Stimulated activated CD8-positive, alpha-beta memory T cell treated with anti-CD3 and anti-CD28 coated beads, Interleukin-15, amount 100 ng/mL, for 4 hours (primary cell): ENCODE measurements around the gene KCNF1.

Source experiments
- DNase-seq, 2 donors: peaks; one replicate each; pipeline ENCODE4 v3.0.0-alpha.2; 2020; ENCODE audit warnings: low read depth in 2 of 2

KCNF1 gene

DNA sequence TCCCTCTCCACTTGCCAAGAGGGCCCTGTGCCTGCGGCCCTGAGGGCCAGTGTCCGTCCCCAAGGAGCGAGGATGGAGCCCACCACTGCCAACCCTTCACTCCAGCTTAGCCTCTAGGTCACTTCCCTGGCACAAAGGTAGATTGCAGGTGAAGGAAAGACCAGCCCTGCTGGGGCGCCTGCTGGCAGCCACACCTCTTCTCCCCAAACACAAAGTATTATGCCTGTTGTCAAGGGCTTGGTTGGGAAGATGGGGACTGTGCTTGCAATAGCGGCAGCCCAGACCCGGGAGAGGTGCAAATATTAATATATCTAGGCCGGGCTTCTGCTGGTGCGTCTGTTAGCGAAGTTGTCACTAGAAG is 7.7 kb downstream of the KCNF1 start:
- DNase-seq, result no peak

DNA sequence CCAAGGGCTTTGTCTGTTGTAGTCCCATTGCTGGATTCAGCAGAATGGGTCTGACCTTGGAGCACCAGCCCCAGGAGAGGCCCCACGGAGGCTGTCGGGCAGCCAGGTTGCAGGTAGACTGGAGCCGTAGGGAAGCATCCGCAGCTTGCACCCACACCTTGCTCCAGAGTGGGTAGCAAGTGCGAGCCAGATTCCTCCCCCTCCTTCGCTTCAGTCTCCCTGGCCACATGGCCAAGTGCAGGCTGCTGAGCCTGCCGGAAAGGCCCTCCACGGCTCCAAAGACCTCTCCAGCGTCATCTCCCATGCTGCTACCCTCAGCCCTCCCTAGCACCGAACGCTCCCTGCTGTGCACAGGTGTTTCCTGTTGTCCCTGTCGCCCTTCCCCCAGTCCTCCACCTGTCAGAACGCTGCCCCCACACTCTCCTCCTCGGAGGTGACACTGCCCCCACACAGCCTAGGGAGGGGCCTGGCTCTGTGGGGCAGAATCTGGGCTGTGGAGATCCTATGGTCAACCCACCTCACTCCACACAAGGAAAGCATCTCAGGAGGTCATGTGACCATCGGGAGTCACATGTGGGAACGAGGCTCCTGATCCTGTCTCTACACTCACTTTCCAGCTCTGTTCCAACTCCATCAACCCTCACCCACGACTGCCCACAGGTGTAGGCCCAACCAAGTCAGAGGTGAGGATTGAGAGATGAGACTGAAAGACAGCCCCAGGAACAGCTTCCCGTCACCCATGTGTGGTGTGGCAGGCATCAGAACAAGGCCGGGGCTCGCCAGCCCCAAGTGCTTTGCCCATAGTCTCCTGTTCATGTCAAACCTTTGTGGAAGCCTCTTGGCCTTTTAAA is 8.3 kb downstream of the KCNF1 start:
- no peak for DNase-seq

DNA sequence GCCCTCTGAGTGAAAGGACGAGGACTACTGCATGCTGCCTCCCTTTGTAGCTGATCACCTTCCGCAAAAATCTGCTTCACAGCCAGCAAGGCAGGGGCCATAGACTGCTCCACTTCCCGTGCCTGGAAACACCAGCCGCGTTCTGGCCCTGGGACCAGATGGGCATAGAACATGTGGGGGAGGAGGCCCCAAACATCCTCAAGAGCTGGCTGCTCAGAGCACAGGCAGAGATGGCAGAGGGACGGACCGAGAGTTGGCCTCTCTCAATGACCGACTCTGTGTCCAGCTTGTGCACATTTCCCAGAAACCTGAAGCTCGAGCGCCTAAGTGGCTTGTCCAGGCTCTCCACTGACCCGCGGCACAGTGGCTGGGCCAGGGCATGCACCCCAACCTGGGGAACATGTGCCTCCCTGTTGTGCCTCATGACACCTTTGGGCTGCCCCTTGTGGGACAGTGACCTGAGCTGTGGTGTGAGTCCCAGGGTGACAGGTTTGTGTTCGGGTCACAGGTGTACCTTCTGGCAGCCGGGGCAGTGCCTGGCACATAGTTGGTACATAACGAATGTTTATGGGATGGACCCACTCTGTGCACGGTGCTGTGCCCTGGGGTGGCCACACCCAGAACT is 9.1 kb downstream of the KCNF1 start:
- no peak for DNase-seq

DNA sequence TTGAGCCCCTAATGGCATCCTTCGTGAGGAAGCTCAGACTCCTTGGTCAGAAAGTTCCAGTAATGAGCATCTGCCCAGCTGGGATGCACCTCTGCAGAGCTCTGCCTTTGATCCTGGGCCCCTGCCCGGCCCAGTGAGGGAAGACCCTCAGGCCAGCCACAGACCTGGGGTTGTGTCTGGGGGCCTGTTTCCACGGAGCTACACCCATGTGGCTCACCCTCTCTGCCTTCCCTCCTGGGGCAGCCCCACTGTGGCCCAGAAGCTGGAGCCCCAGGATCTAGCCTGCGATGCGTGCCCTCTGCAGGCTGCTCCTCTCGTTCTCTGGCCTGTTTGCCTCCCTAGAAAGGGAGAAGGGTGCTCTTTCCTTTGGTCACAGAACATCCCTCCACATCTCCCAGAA is 9.8 kb downstream of the KCNF1 start:
- DNase-seq, result no peak

DNA sequence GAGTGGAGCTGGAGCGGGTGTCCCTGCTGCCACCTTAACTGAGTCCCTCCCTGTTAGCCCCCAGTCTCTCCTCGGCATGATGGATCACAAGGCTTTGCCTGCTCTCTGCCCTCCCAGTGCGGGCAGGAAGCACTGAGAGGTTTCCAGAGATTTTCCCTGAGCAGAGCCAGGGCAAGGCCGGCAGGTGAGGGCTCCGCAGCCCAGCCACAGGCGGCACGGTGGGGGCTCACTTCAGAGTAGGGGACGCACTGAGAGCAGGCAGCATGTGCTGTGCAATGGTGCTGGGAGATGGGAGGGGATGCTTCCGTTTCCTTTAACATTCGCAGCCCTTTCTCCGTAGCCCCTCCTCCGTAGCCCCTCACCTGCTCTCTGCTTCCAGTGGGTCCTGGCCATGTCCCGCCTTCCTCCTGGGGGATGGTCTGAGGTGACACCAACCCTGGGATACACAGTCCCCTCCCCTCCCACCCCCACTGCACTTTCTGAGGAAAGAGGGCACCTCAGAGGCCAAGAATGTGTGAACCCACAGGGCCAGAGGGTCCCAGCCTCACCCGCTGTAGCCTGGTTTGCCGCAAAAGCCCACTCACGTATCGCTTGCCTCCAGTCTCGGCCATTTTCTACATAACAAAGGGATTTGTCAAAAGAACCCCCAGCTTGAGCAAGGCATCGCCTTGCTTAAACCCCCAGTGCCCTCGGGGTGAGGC is 10.7 kb downstream of the KCNF1 start:
- no peak for DNase-seq

DNA sequence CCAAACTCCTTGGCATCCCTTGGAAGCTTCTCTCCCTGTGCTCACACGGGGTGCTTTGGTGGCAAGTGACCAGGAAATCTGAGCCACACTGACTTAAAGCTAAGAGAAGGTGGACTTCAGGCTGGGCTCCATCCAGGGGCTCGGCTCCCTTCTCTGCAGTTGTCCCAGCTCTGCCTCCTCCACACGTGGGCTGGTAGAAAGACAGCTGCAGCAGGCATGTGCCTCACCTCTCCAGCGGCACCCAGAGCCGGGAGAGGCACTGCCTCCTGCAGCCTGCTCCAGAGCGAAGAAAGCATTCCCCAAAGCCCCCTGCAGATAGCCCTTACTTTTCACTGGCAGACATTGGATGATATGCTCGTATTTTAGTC is 11.3 kb downstream of the KCNF1 start:
- no peak for DNase-seq

DNA sequence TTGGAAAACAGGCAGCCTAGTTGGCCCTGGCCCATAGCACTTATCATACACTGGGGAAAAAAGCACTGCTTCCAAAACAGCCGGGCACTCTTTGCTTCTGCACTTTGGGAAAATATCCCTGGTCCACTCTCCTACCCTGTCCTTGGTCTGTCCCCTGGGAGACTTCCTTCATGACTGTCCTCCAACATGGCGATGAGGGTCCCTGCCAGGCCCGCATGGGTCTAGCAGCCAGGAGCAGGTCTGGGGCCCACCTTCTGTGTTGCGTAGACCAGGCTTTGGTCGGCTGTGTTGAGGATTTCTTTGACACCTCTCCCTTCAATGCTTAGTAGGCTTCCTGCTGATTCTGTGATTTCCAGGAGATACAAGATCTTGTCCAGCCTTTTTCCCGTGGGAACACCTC is 12.2 kb downstream of the KCNF1 start:
- DNase-seq, result no peak

DNA sequence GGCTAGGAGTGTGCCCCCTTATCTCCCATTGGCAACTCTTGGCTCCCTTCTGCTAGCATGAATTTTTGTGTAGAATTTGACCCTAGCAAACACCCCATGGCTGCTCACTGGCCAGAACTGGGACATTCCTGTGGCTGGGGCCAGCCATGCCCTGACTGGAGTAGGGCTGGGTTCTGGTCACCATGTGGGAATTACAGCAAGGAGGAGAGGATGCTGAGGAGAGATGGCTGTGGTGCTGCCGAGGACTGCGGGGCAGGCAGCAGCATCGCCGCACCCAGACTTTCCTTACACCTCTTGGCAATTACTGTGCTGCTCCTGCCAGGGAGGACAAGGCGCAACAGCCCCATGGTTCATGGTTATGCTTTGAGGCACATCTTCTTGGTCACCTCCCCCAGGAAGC is 12.7 kb downstream of the KCNF1 start:
- DNase-seq, result no peak

DNA sequence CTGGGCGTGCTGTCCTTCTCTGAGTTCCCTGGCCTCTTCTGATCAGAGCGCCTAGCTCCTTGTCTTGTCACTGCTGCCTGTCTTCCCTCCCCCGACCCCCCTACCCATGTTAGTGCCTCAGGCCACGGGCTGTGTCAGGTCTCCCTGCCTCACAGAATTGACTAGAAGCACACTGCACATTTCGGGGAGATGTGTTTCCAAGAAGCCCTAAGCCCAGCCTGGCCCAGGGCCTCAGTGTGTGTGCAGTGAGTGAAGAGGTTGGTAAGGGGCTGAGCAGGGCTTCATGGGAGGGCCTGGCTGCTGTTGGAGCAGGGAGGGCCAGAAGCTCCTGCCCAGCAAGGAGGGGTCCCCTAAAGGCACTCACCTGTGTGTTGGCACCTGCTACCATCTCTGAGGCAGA is 13.1 kb downstream of the KCNF1 start:
- DNase-seq, result no peak

DNA sequence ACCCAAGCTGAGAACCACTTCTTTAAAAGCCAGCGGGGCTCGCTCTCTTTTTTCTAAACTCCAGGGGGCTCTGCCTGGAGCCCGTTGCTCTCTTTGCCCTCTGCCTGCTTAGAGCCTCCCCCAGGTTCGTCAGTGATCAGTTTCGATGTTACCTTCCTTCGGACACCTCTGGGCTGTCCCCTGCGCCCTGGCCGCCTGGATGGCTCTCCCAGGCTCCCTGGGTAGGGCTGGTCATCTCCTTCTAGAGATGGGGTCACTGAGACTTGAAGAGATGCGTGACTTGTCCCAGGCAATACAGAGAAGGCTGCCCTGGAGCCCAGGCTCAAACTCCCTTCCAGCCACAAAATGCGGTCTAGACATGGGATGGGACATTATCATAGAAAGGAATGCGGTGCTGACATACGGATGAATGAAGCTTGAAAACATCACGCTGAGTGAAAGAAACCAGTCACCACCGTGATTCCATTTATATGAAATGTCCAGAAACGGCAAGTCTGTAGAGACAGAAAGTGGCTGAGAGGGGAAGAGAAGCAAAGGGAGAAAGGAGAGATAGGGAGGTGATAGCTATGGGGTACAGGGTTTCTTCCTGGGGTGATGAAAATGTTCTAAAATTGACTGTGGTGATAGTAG is 14.6 kb downstream of the KCNF1 start:
- no peak for DNase-seq

DNA sequence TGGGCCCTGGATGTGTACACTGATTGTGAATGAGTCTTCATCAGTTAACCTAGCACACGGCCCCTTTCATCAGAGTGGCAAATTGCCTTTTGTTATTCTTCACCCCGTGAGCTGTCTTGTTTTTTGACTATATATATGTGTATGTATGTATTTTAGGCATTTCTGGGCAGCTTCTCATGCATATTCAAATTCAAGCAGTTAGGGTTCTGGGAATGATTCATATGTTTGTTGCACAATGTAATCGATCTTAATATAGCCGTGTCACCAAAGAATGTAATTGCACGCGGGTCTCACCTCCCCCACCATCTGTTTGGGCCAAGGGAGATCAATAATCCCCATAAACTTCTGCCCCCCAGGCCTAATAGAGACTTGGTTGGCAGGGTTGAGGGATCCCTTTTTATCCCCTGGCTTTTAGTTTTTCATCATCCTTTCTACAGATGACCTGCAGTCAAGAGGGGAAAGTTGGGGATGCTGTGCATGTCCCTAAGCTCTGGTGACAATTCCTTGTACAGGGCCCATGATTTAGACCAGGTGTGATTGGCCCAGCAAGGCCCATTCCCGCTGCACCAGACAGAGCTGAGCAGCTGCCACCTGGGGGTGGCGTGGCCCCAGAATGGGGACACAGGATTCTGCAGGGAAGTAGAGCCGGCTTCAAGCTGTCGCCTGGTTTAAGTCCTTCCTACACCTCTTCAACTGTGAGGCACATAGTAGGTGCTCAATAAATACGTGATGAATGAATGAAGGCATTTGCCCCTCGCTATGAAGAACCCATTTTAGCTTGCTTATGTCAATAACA is 19.2 kb downstream of the KCNF1 start:
- DNase-seq, result no peak

DNA sequence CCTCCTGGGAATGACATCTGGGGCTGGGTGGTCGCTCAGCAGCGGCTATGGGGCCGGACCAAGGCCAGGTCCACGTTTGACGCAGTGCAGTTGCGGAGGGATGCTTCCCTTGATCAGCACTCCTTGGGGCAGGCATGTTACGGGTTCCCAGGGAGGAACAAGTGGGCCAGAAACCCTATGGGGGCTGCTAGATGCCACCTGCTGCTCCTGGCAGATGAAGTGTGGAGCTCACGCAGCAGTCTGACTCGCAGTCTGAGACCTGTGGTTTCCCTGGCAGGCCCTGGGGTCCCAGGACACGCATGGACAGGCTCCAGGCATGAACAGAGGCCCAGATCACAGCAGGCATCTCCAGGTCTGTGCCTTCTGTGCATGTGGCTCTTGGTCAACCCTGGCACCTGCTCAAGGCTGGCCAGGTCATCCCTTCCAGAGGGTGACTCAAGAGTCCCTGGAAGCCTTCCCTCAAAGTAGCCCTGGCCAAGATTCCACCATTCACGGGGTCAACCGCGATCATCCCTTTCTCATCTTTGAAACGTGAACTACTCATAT is 20.0 kb downstream of the KCNF1 start:
- no peak for DNase-seq

DNA sequence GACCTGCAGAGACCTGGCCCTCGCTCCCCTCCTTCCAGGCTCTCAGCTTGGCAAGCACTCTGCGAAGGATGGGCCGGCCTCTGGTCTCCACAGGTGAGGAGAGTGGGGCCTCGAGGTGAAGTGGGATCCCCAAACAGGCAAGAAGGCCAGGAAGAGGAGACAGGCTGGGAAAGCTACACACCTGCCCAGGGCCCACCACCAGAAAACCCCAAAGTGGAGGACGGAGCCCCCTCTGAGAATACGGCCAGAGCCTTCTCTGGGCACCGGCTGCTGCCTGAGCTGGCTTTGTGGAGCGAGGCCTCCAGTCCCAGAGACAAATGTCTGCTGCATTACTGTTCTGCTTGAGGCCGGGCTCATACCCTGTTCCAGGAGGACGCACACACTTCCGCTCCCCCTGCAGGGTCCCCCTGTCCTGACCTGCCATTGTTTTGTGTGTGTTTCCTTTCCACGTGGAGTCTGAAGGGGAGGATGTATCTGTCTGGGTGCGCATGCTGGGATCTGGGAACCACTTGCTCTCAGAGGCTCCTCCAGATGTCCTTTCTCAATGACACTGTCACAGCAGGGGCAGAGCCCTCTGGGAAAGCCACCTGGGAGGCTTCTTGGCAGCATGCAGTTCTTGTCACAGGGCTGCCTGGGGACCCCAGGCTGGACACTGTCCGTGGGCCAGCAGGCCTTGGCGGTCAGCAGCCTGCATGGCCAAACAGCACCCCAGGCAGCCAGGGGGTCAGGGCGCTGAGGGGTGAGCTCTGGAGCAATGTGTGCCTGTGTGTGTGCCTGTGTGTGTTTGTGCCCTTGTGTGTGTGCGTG is 20.8 kb downstream of the KCNF1 start:
- DNase-seq, result no peak

DNA sequence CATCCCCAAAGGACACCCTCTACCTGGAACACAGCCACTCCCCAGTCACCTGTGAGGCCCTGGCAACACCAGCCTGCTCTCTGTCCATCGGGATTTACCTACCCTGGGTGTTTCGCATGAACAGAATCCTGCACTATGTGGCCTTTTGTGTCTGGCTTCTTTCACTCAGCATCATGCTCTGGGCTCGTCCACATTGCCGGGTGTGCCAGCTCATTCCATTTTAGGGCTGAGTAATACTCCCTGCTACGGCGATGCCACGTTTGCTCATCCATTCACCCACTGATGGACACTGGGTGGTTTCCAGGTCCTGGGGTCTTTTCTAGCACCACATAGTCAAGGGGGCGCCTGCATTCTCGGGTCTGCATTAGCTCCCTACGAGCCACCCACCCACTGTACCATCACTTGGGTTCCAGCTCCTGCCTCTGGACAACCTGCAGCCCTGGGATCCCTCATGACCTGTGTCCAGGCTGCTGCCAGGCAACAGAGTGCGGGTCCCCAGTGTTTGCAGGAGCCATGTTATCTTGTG is 22.0 kb downstream of the KCNF1 start:
- no peak for DNase-seq

DNA sequence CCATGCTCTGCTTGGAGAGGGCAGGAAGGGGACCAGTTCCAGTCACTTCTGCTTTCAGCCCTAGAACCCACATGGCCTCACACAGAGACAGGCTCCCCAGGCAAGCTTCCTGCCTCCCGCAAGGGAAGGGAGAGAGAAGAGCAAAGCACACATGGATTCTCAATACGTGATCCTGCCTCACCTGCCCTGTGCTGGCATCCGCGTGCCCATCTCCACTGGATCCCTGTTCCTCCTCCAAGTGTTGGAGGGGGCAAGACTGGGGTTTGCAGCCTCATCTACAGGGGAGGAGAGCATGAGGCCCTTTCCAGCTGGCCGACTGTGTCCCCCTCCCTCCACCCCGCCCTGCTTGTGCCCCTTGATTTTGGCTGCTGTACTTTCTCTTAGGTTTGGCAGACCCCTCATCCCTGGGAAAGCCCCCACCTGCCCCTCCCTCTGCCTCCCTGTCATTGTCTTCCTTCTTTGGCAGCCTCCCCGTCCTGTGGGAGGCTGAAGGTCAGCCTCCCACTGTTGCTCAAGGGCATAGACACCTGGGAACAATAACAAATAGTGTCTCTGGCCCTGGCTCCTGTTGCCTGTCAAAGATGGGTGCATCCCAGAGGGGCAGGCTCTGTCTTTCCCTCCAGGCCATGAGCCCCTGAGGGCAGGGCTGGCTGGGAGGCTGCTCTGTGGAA is 22.7 kb downstream of the KCNF1 start:
- no peak for DNase-seq

DNA sequence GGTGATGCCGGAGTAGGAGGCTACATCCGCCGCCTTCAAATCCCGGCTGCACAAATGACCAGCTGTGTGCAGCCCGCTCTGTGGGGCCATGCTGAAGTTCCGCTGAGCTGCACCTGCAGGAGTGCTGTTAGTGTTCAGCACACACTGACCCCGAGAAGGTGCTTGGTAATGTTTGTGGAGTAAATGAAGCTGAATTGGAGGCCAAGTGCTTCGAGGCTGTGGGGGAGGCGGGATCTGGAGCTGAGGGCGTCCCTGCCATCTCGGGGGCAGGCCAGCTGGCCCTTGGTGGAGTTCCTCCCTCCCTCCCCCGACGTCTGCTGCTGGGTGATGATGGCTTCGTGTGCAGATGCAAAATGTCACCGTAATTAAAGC is 23.2 kb downstream of the KCNF1 start:
- no peak for DNase-seq

DNA sequence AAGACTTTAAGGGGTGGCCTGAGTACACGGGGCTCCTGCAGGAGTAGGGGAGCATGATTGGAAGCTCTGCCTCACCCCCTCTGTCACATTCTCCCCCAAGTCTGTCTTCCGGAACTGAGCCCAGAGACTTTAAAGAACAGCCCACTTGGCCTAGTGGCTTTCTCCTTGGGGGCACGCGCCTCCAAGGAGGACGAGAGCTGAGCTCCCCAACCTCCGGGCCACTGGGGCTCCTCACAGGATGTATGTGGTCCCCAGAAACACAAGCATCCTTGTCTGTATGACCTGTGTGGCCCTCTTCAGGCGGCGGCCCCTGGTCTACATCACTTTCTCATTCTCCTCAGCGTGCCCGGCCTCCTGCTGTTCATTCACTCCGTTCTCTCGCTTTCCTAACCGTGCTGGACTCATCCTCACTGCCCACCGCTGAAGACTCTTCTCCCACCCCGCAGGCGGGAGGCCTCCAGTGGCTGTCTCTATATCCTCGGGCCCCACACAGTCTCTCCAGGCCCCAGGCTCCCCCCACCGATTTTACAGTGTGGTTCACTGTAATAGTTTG is 23.7 kb downstream of the KCNF1 start:
- no peak for DNase-seq

DNA sequence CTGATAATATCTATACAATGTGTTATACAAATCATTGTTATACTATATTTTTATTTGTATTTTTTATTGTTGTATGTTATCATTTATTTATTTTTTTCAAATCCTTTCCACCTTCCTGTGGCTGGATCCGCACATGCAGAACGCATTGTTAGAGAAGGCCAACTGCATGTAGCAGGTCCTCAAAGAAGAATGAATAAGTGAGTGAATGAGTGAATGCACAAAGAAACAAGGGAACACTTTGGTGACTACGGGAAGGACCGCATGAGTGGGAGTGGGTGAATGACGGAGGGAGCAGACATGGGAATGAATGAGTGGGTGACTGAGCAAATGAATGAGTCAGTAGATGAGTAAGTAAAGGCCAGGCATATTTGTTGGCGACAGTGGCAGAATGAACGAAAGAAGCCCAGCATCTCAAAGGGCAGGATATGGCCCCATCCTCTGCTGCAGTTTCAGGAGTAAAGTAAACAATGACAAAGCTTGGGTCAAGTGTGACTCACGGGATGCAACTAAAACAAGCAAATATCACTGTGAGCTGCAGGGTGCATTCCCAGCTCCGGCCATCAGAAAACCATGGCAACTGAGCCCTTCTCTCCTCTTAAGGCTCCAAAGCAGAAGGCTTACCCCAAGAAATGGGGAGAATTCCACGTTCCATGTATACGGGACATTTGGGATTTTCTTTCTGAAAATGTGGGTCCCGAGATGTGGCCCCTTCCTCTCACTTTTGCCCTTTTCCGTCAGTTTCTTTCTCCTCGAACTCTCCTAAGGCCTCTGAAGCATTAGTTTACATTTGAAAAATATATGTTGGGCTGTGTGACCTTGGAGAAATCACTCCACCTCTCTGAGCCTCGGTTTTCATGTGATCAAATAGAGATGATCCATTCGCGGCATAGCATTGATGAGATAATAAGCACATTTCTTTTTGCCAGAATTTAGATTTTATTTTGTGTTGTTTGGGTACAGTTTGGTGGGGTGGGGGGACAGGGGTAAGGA is 24.5 kb downstream of the KCNF1 start:
- no peak for DNase-seq
